GM12878 (cell line): Measurements from ENCODE around the gene HPSE2. TPM values are rescaled to one million over a fixed set of nuclear protein-coding genes. Genes with fewer than 3 reads are reported as not detected.

Source experiments
- ATAC-seq: fragments of 200-7000 bp; cut with Tn5 transposase; 3 replicates; pipeline ENCODE4 v1.9.1; 2020; ENCODE audit warnings: mild to moderate bottlenecking, moderate library complexity
- BruUV-seq: library from RNA; stranded (reverse); fragments of 400-500 nt; replicated peaks from 2 replicates; lab custom pipeline; 2021; lab: Mats Ljungman, UMichigan
- CTCF ChIA-PET: fragments of 300-600 bp; sonication (Branson Sonifier 250); formaldehyde crosslinking; extraction: SDS; loops from one replicate; lab custom pipeline; 2021; ENCODE audit warnings: inconsistent platforms; lab: Yijun Ruan, JAX
- POLR2A ChIA-PET: fragments of 350-600 bp; formaldehyde crosslinking; extraction: SDS; loops from one replicate; lab custom pipeline; 2021; ENCODE audit warnings: inconsistent platforms; lab: Charles Lee
- RAD21 ChIA-PET: fragments of 300-600 bp; sonication (Branson Sonifier 250); formaldehyde crosslinking; loops from one replicate; lab custom pipeline; 2023; ENCODE audit warnings: antibody characterized with exemption; ENCODE audit not compliant: unreplicated experiment; lab: Charles Lee
- SMC1A ChIA-PET: fragments of 300-600 bp; sonication (Branson Sonifier 250); formaldehyde crosslinking; loops from one replicate; lab custom pipeline; 2023; ENCODE audit not compliant: unreplicated experiment, uncharacterized antibody; lab: Charles Lee
- DNase-seq: peaks from one replicate; pipeline ENCODE4 v3.0.0-alpha.2; 2011; ENCODE audit warnings: low read depth, low spot score
- FAIRE-seq: peaks from 3 replicates; lab custom pipeline; 2011; peaks lifted over from hg19 to GRCh38; lab: Jason Lieb, UNC
- H2AFZ ChIP-seq: 2 replicates; pipeline ENCODE4 v1.6.0; 2011; ENCODE audit warnings: low read depth, low read length, control low read depth; ENCODE audit not compliant: control insufficient read depth
- H3K27ac ChIP-seq: 2 replicates; pipeline ENCODE4 v1.5.1; 2011; ENCODE audit warnings: control low read depth; ENCODE audit not compliant: control insufficient read depth, insufficient read depth
- H3K27me3 ChIP-seq, 2 experiments: replicated peaks in 1 of 2; 2 replicates each; pipeline versions ENCODE4 v1.6.0 to v1.6.1; 2011; ENCODE audit warnings: low read length in 1 of 2; ENCODE audit not compliant: control insufficient read depth in 2 of 2, insufficient read depth in 2 of 2
- H3K36me3 ChIP-seq, 2 experiments: 2 replicates each; pipeline ENCODE4 v1.5.1; 2011; ENCODE audit warnings: low read length in 1 of 2; ENCODE audit not compliant: control insufficient read depth in 2 of 2, insufficient read depth in 2 of 2
- H3K4me1 ChIP-seq: 2 replicates; pipeline ENCODE4 v1.6.1; 2011; ENCODE audit warnings: mild to moderate bottlenecking, low read length, moderate library complexity, mixed read lengths; ENCODE audit not compliant: control insufficient read depth, insufficient read depth
- H3K4me2 ChIP-seq: 2 replicates; pipeline ENCODE4 v1.6.0; 2011; ENCODE audit warnings: control low read depth; ENCODE audit not compliant: control insufficient read depth, insufficient read depth
- H3K4me3 ChIP-seq: fragments of 200-600 bp; sonication (generic); 2 replicates; pipeline ENCODE4 v1.5.1; 2016
- H3K79me2 ChIP-seq: 2 replicates; pipeline ENCODE4 v1.6.0; 2011; ENCODE audit warnings: low read length; ENCODE audit not compliant: control insufficient read depth, insufficient read depth
- H3K9ac ChIP-seq: 2 replicates; pipeline ENCODE4 v1.8.0; 2011; ENCODE audit warnings: low read length, control low read depth, mixed read lengths; ENCODE audit not compliant: control insufficient read depth, insufficient read depth
- H3K9me3 ChIP-seq: replicated peaks from 3 replicates; pipeline ENCODE4 v1.5.1; 2011; ENCODE audit warnings: mild to moderate bottlenecking, low read length; ENCODE audit not compliant: control insufficient read depth, insufficient read depth
- H4K20me1 ChIP-seq: 2 replicates; pipeline ENCODE4 v1.6.0; 2011; ENCODE audit not compliant: control insufficient read depth, insufficient read depth
- CHD2 ChIP-seq: IDR thresholded peaks from 2 replicates; pipeline ENCODE4 v1.6.1; 2011; ENCODE audit warnings: low read depth, low read length, improper control_type of control experiment, borderline replicate concordance
- E2F8 ChIP-seq: fragments of 450-650 bp; IDR thresholded peaks from 2 replicates; pipeline ENCODE4 v1.6.1; 2018; ENCODE audit warnings: mild to moderate bottlenecking, low read depth, moderate library complexity; ENCODE audit not compliant: partially characterized antibody
- FOXM1 ChIP-seq: IDR thresholded peaks from 2 replicates; pipeline ENCODE4 v1.6.1; 2012; ENCODE audit warnings: low read depth, mild to moderate bottlenecking, inconsistent platforms, low read length, moderate library complexity
- PBX3 ChIP-seq: IDR thresholded peaks from 2 replicates; pipeline ENCODE4 v1.6.1; 2011; ENCODE audit warnings: mild to moderate bottlenecking, low read depth, low read length, moderate library complexity; ENCODE audit not compliant: insufficient replicate concordance
- POLR2AphosphoS5 ChIP-seq: IDR thresholded peaks from 2 replicates; pipeline ENCODE4 v1.6.1; 2011; ENCODE audit warnings: mild to moderate bottlenecking, low read length, inconsistent platforms
- ZBTB40 ChIP-seq: fragments of 450-650 bp; IDR thresholded peaks from 2 replicates; pipeline ENCODE4 v1.6.1; 2016; ENCODE audit warnings: mild to moderate bottlenecking, moderate library complexity, borderline replicate concordance
- WGBS: methylation state at CpG from one replicate; pipeline ENCODE4 v1.1.6; 2016; ENCODE audit warnings: low lambda C conversion rate; ENCODE audit not compliant: insufficient replicate concordance, insufficient coverage; ENCODE audit errors: missing lambda C conversion rate; 5-methylcytosine and 5-hydroxymethylcytosine counted together
- in situ Hi-C: fragments of 300-500 bp; cut with MboI; formaldehyde crosslinking; loops from 9 replicates; pipeline ENCODE4 v1.14.3; 2018; ENCODE audit warnings: mixed read lengths
- intact Hi-C: fragments of 100-400 bp; cut with micrococcal nuclease; formaldehyde crosslinking; loops from one replicate; pipeline ENCODE4 v1.14.2; 2022; ENCODE audit not compliant: unreplicated experiment
- polyA plus RNA-seq, 11 experiments: library from polyadenylated mRNA; depleted of rRNA in 4 of 11; unstranded in 6 of 11; stranded (reverse) in 5 of 11; fragments of >200 nt; fragmentation: Nextera tagmentation in 4 of 11; fragmentation: Illumina TruSeq in 1 of 11; extraction: Ambion mirVana in 4 of 11; extraction: Trizol in 1 of 11; gene quantifications; 1 replicate in 1 of 11; 2 replicates in 10 of 11; pipeline versions ENCODE4 v1.2.1 to v1.2.3, GENCODE V29; 2011 to 2016; ENCODE audit warnings: inconsistent platforms in 2 of 11, missing spikeins in 2 of 11, low read depth in 1 of 11
- total RNA-seq, 4 experiments: library from RNA; depleted of rRNA in 3 of 4; stranded (reverse); fragments of >200 nt in 3 of 4; fragmentation: Illumina TruSeq in 1 of 4; extraction: Trizol in 1 of 4; gene quantifications; 2 replicates each; pipeline versions ENCODE4 v1.2.1 to v1.2.3, GENCODE V29; 2013 to 2021

HPSE2 gene
- total and polyA plus RNA-seq, 10 of the 15 experiments (the other 5 are each of a cell fraction or from before 2014, with no cell fraction given): 0.06 TPM; not detected in 9

- Histone ChIP-seq H2AFZ (peak overlapping the region; percentile 75), H3K4me3 (no peak overlapping the region), H3K79me2 (no peaks in the 10 kb centered on the region), H3K36me3 (no peaks in the 10 kb centered on the region), H3K4me2 (no peak overlapping the region; the same call in 1 of the 2 replicates), H3K9me3 (no peaks in the 10 kb centered on the region), H3K9ac (no peak overlapping the region), H3K27ac (no peak overlapping the region), H4K20me1 (no peaks in the 10 kb centered on the region), H3K27me3 (peaks cover 0 to 5% of the 10 kb centered on the region in 2 experiments; a peak in 3 of 4 replicates), H3K4me1 (no peaks in the 10 kb centered on the region)
- ChIA-PET SMC1A (interaction anchor here (0.6 to 2.8 kb wide), 12 partner anchors 12 to 780 kb away, joined by 3 to 16 read pairs (median 4); no protein-coding TSS in a partner anchor), CTCF (interaction anchor here (0.6 to 4.2 kb wide), 34 partner anchors 15 to 969 kb away, joined by 3 to 29 read pairs (median 4); no protein-coding TSS in a partner anchor), POLR2A (no interaction called here), RAD21 (interaction anchor here (0.6 to 3.9 kb wide), 13 partner anchors 23 to 812 kb away, joined by 3 to 36 read pairs (median 4); no protein-coding TSS in a partner anchor)
- BruUV-seq: no TSS peak
- WGBS: 36% methylated on average over 14 of the region's 15 CpGs
- intact Hi-C loops (loop anchor here (1.0 to 5.0 kb wide), 4 partner anchors 197 to 778 kb away; no protein-coding TSS in a partner anchor), in situ Hi-C loops (loop anchor here (5.0 to 10.0 kb wide), 2 partner anchors 195 to 578 kb away; no protein-coding TSS in a partner anchor)
- DNase-seq (no peak), FAIRE-seq (no peak), ATAC-seq (no peak)
- TF ChIP-seq POLR2AphosphoS5 (no peak), E2F8 (no peak), FOXM1 (no peak), ZBTB40 (no peak), PBX3 (no peak), CHD2 (no peak)
Measured at GRCh38 chr10:98466861-98467505, 768.7 kb downstream of the HPSE2 start.
